HG03521 (cell line): ENCODE data around the gene AFG1L.
"Not testable (repeated sequence)": the region's sequence is repeated elsewhere in the genome, so short reads cannot be mapped to it uniquely, and the experiment has no call there.

Source experiments
- ATAC-seq: cut with Tn5 transposase; IDR thresholded peaks from one replicate; pipeline ENCODE4 v1.9.1; 2021; ENCODE audit warnings: mild to moderate bottlenecking, moderate library complexity; ENCODE audit not compliant: unreplicated experiment

The AFG1L gene

DNA sequence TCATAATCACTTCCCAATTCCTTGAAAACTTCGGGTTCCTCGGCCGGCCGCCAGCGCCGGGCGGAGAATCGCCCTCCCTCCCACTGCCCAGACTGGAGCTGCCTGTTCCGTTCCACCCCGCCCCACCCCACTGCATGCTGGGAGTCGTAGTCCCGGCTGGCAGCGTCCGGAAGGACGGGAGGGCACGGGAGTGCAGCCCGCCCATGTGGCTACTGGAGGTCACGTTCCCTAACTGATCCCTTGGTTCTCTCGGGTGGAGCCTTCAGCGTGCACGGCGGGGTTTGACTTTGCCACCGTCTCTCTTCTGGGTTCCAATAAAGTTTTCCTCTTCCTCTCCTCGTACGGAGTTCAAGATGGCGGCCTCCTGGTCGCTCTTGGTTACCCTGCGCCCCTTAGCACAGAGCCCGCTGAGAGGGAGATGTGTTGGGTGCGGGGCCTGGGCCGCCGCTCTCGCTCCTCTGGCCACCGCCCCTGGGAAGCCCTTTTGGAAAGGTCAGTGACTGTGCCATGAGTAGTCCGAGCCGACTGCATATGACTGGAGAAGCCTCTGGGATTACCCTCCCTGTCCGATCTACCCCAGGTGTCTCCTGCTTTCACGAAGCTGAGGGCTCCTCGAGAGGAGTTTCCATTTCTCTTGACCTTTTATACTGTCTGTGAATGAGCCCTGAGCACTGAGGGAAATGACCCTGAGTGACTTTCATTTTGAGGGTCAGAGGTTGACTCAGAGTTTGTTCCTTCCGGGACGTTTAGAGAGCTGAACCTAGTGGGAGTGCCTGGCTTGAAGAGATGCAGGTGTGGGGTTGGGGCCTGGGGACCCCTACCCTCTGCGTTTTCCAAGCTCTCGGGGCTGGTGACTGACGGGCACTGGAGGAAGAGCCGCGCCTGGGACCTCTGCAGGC, at the start of gene AFG1L:
Gene AFG1L (plus strand): TSS at position 328 of the 899 bp plus-strand sequence. CDS start 26 bp downstream, at position 354.
- ATAC-seq: peak; percentile 84

- not testable (repeated sequence) for ATAC-seq
Observed at GRCh38 chr6:108245095-108245494, 49.8 kb upstream of the AFG1L start.

DNA sequence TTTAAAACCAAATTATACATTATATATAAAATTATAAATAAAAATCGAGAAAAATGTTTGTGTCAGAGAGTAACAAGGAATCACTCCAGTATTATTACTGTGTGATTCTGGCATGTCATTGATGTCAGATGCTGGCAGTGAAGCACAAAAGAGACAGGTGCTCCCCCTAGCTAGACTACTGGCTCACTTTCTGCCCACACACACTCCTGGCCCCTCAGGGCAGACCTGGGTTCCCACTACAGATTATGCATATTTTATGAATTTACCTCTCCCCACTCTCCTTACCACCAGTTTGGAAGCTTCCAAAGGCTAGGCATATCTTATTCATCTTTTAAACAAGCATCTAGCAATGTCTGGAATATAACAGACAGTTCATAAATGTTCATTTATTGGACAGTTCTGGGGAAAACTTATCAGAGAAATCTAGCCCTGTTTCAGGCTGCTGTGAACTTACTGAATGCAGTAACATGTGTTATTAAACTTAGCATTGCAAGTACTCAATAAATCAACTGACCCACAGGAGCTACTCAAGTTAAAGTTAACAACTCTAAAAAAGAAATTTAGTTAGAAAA, 46.8 kb upstream of the AFG1L start:
- ATAC-seq: no peak

- no peak for ATAC-seq
Observed at GRCh38 chr6:108250240-108250866, 44.5 kb upstream of the AFG1L start.

DNA sequence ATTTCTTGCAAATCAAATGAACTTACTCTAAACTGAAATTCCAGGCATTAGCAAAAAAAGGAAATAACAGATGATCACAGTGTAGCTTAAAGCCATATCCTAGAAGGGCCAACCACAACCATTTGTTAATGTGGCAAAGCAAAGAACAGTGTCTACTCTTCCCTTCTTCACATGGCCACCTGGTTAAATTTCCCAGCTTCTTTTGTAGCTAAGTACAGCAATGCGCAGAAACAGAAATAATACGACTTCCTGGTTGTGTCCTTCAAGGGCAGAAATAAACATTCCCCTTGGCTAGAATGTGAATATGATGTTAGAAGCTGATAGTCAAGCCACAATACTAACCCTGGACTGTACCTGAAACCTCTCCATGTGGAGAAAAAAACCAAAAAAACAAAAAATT, 43.6 kb upstream of the AFG1L start:
- ATAC-seq: no peak

DNA sequence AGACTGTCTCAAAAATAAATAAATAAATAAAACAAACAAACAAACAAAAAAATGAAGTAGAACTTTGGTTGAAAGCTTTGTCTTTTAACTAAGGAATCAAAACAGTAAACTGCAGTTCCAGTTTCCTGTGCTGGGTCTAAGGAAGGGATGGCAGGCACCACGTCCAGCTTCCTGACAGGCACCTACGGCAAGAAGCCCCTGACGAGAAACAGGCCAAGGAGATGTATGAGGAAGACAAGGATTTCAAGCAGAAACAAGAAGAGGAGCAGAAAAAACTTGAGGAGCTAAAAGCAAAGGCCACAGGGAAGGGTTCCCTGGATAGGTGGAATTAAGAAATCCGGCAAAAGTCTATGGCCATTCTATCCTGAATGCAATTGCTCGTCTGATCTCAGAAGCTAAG, 42.8 kb upstream of the AFG1L start:
- ATAC-seq: no peak

GRCh38 chr6:108253241-108253640, 41.6 kb upstream of the AFG1L start:
- ATAC-seq: no peak

DNA sequence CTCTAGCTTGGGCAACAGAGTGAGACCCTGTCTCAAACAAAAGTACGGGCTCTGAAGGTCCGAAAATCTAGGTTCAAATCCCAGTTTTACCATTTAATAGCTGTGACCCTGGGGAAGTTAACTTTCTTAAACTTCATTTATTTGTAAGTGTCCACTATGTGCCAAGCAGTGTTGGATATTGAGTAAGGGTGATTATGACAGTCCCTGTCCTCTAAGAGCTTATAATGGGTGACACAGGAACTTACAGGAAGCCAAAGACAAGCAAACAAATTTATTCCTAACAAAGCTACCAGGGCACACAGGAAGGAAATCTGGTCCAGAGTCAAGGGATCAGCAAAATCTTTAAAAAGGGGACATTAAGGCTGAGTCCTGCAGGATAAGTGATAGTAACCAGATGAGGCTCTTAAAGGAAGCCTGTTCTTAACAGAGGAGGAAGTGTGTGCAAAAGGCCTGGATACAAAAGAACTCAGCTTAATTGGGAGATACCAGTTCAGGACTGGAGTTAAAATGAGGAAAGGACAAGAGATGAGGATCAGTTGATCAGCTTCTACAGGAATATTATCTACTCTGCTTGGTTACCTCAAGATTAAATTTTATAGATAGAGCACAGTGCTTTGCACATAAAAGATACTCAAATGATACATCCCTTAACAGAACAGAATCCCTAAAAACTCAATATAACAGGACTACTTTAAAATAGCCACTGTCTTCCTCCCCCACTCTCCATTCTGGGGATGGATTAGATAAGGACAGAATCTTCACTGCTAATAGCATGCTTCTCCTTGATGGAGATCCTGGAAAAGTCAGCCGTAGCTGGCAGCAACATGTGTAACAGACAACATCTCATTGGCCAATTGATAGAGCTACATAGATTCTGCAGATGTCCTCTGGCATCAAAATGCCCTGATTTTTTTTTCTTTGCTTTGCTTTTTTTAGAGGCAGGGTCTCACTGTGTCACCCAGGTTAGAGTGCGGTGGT, 40.1 kb upstream of the AFG1L start:
- no peak for ATAC-seq

DNA sequence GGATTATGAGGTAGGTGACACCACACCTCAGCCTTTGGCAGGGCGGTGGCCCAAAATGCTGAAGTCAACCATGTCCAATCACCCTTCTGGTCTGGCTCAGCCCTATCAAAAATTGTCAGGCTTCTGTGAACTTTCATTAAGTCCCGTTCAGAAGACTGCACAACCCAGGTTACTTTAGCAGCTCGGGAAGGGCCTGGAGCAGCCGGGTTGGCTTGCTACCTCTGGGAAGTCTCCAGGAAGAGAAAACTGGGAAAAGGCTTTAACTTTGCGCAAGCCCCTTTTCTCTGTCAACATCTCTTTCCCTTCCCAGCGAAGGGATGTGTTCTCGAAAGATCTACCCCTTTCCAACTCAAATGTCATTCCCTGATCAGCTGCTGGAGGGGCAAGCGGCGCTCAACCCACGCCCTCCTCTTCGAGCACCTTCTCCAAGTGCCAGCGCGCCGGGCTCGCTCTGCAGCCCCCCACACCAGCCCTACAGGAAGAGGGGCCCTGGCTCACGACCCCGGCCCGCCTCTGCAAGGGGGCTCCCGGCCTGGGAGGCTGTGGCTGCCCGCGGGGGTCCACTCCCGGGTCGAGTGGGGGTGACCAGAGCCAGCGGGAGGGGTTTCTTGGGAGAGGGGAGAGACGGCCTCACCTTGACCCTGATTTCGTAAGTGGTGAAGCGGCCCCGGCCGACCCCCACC, 34.6 kb upstream of the AFG1L start:
- ATAC-seq: peak; percentile 5

GRCh38 chr6:108260809-108261569, 33.9 kb upstream of the AFG1L start, which contains the start of gene SNX3:
Gene SNX3 (minus strand): TSS chr6:108261040. CDS start chr6:108260921, 119 bp downstream.
- peak; percentile 85 for ATAC-seq

- ATAC-seq: no peak
Observed at GRCh38 chr6:108263371-108263770, 31.5 kb upstream of the AFG1L start.

DNA sequence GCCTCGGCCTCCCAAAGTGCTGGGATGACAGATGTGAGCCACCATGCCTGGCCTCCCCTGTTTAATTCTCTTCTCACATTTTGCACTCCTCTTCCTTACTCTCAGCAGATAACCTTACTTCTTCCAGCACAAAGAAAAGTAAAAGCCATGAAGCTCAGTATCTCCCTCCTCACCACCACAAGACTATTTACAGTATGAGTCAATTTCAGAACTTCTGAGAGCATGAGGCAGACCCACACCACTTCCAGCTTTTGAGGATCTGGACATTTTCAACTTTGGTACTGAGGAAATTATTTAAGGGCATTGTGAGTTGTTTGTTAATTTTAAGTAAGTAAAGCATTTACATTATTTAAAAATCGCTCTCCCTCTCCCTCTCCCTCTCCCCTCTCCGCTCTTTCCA, 26.0 kb upstream of the AFG1L start:
- ATAC-seq: no peak

GRCh38 chr6:108269955-108270354, 24.9 kb upstream of the AFG1L start:
- ATAC-seq: not testable (repeated sequence)

- no peak for ATAC-seq
Observed at GRCh38 chr6:108274546-108274945, 20.3 kb upstream of the AFG1L start.

- ATAC-seq: no peak
Observed at GRCh38 chr6:108275976-108276375, 18.9 kb upstream of the AFG1L start.

DNA sequence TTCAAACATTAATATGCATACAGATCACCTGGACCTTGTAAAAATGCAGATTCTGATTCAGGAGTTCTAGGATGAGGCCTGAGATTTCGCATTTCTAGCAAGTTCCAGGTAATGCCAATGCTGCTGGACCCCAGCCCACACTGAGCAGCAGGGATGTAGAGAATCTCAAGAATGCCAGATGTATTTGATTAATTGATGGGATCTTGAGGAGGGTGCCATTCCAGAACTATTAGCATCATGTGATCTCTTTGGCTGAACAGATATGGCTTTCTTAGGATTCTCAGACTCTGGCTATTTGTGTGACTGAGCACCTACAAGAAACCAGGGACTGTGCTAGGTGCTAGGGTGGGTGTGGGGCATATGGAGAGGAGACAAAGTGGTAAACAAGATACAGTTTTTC, 17.6 kb upstream of the AFG1L start:
- ATAC-seq: no peak

DNA sequence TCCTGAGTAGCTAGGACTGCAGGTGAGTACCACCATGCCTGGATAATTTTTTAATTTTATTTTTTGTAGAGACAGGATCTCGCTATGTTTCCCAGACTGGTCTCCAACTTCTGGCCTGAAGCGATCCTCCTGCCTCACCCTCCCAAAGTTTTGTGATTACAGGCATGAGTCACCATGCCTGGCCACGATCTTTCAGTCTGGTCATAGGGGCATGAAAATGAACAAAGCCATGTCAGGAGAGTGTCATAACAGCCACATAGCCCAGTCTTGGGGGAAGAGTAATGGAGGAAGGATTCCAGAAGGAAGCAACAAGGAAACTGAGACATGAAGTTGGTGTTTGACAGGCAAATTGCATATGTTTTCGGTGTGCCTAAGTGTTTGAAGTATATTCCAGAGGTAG, 17.0 kb upstream of the AFG1L start:
- ATAC-seq: no peak

- ATAC-seq: no peak
Observed at GRCh38 chr6:108285381-108285780, 9.5 kb upstream of the AFG1L start.

DNA sequence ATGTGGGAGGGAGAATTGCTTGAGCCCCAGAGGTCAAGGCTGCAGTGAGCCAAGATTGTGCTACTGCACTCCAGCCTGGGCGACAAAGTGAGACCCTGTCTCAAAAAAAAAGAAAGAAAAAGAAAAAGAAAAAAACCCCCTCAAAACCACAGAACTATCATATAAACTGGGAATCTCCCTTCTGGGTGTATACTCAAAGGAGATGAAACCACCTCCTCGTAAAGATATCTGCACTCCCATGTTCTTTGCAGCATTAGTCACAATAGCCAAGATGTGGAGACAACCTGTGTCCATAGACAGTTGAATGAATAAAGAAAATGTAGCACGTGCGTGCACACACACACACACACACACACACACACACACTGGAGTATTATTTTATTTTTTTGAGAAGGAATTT, 8.5 kb upstream of the AFG1L start:
- ATAC-seq: no peak
